GM08714 (cell line): Measurements from ENCODE around the gene KRT75.
"Not testable (repeated sequence)": the region's sequence is repeated elsewhere in the genome, so short reads cannot be mapped to it uniquely, and the experiment has no call there.

Experiments
- H3K4me3 ChIP-seq: fragments of 200-500 bp; sonication (Bioruptor generic); 2 replicates; pipeline ENCODE4 v1.5.1; 2014; ENCODE audit warnings: mild to moderate bottlenecking, low read length, inconsistent platforms
- ZNF274 ChIP-seq: IDR thresholded peaks from 2 replicates; pipeline ENCODE4 v1.6.1; 2012; ENCODE audit warnings: mild to moderate bottlenecking, low read depth, low read length

The KRT75 gene

GRCh38 chr12:52434081-52434733 is at the start of gene KRT75:
KRT75 (minus strand) TSS chr12:52434371; CDS start chr12:52434304, 67 bp downstream.
- TF ChIP-seq ZNF274, result no peak
- H3K4me3 ChIP-seq, result no peak within 1 kb of the TSS

GRCh38 chr12:52480073-52480472 is 45.9 kb upstream of the KRT75 start:
- no peak for TF ChIP-seq ZNF274
- no peak overlapping the region for H3K4me3 ChIP-seq

GRCh38 chr12:52477651-52478050 is 43.5 kb upstream of the KRT75 start:
- TF ChIP-seq ZNF274, result no peak
- H3K4me3 ChIP-seq, result no peak overlapping the region

GRCh38 chr12:52474212-52474611 is 40.0 kb upstream of the KRT75 start:
- H3K4me3 ChIP-seq, result no peak overlapping the region
- no peak for TF ChIP-seq ZNF274

- no peak for TF ChIP-seq ZNF274
- no peak within 1 kb of the TSS for H3K4me3 ChIP-seq
These were observed 39.6 kb upstream of the KRT75 start, which contains the start of gene KRT6C for GRCh38 chr12:52473768-52474167. KRT6C (minus strand) TSS chr12:52473805; CDS start chr12:52473737, 68 bp downstream.

- no peak for TF ChIP-seq ZNF274
- no peak overlapping the region for H3K4me3 ChIP-seq
These were observed 35.7 kb upstream of the KRT75 start for GRCh38 chr12:52469853-52470252.

GRCh38 chr12:52464897-52465296 is 30.7 kb upstream of the KRT75 start:
- no peak for TF ChIP-seq ZNF274
- H3K4me3 ChIP-seq, result no peak overlapping the region

- no peak for TF ChIP-seq ZNF274
These were observed 27.5 kb upstream of the KRT75 start for GRCh38 chr12:52461693-52462092.

GRCh38 chr12:52458861-52459260 is 24.7 kb upstream of the KRT75 start:
- no peak for TF ChIP-seq ZNF274
- no peak overlapping the region for H3K4me3 ChIP-seq

More at GRCh38 chr12:52461693-52462092, 27.5 kb upstream of the KRT75 start:
- no peak overlapping the region for H3K4me3 ChIP-seq

- no peak for TF ChIP-seq ZNF274
- no peak overlapping the region for H3K4me3 ChIP-seq
These were observed 21.6 kb upstream of the KRT75 start for GRCh38 chr12:52455821-52456220.

- H3K4me3 ChIP-seq, result no peak overlapping the region
- TF ChIP-seq ZNF274, result no peak
These were observed 20.4 kb upstream of the KRT75 start for GRCh38 chr12:52454411-52455201.

GRCh38 chr12:52452101-52452500 is 17.9 kb upstream of the KRT75 start, which contains the start of gene KRT6B:
KRT6B (minus strand) TSS chr12:52452146; CDS start chr12:52452078, 68 bp downstream.
- no peak for TF ChIP-seq ZNF274
- H3K4me3 ChIP-seq, result no peak within 1 kb of the TSS

- no peak for TF ChIP-seq ZNF274
These were observed 14.1 kb upstream of the KRT75 start for GRCh38 chr12:52448228-52448627.

GRCh38 chr12:52447196-52447595 is 13.0 kb upstream of the KRT75 start:
- H3K4me3 ChIP-seq, result not testable (repeated sequence)

More at GRCh38 chr12:52448228-52448627, 14.1 kb upstream of the KRT75 start:
- no peak overlapping the region for H3K4me3 ChIP-seq

GRCh38 chr12:52446367-52447045 is 12.3 kb upstream of the KRT75 start:
- no peak for TF ChIP-seq ZNF274
- H3K4me3 ChIP-seq, result no peak overlapping the region

GRCh38 chr12:52445876-52446275 is 11.7 kb upstream of the KRT75 start:
- H3K4me3 ChIP-seq, result no peak overlapping the region
- no peak for TF ChIP-seq ZNF274
